DLD1 (cell line): ENCODE measurements around the gene TPT1.

Experiments
- in situ Hi-C: cut with HindIII; loops from 2 replicates; pipeline ENCODE4 v1.10.0; 2017; ENCODE audit warnings: low sequenced_read_pairs

TPT1 gene

DNA sequence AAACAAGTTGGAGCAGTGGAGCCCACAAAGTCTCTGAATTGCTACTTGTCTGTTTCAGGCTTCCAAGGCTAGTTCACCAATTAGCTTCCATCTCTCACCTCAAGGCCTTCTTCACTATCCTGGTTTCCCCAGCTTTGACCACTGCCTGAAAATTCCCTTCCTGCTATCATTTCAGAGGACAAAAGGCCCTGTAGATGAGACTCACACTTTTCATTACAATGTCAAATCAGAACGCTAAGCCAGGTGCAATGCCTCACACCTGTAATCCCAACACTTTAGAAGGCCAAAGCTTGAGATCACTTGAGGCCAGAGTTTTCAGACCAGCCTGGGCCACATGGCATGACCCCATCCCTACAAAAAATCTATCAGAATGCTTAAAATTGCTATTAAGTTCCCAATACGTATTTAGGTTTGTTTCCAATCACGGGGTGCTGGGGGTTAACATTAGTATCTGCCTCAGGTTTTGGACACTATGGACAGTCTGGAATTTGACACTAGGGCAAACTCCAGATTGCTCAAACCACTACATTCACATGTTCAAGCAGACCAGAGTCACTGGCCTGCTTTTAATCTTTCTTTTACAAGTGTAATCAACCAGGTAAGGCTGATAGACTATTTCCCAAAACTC, 5.5 kb downstream of the TPT1 start:
- in situ Hi-C loops = no loop called here

- in situ Hi-C loops = no loop called here
Observed at GRCh38 chr13:45333977-45334922, 6.7 kb downstream of the TPT1 start.

- in situ Hi-C loops = no loop called here
Observed at GRCh38 chr13:45333251-45333976, 7.6 kb downstream of the TPT1 start.

- in situ Hi-C loops = no loop called here
Observed at GRCh38 chr13:45332831-45333219, 8.2 kb downstream of the TPT1 start.

DNA sequence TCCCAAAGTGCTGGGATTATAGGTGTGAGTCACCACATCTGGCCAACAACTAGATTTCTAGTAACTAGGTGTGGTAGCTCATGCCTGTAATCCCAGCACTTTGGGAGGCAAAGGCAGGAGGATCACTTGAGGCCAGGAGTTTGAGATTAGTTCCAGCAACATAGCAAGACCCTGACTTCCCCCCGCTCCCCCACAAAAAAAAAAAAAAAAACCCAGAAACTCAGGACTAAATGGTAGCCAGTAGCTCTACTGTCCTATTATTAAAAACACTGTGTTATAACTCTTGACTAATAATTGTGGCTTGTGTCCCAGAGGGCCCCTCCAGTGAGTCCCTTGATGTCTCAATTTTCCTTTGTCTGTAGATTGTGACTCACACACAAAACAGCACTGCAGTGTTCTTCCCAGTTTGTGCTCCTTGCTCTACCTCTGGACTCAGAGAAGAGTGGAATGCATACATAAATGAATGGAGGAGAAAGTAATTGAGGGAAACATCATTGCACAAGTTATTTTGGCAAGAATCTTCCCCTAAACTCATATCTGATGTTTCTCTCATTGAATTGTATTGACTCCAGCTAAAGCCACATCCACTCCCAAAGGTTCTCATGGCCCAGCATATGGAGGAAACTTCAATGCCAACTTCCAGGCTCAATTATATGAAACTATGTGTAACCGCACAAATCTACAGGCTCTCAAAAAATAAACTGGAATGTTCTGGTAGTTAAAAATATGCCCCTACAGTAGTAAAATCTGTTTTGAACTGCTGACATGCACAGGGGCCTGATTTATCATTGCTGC, 8.8 kb downstream of the TPT1 start:
- in situ Hi-C loops = no loop called here

GRCh38 chr13:45331692-45332035, 9.3 kb downstream of the TPT1 start:
- in situ Hi-C loops = no loop called here

GRCh38 chr13:45331123-45331619, 9.8 kb downstream of the TPT1 start:
- in situ Hi-C loops = no loop called here

GRCh38 chr13:45328661-45329111, 12.3 kb downstream of the TPT1 start:
- in situ Hi-C loops = no loop called here

DNA sequence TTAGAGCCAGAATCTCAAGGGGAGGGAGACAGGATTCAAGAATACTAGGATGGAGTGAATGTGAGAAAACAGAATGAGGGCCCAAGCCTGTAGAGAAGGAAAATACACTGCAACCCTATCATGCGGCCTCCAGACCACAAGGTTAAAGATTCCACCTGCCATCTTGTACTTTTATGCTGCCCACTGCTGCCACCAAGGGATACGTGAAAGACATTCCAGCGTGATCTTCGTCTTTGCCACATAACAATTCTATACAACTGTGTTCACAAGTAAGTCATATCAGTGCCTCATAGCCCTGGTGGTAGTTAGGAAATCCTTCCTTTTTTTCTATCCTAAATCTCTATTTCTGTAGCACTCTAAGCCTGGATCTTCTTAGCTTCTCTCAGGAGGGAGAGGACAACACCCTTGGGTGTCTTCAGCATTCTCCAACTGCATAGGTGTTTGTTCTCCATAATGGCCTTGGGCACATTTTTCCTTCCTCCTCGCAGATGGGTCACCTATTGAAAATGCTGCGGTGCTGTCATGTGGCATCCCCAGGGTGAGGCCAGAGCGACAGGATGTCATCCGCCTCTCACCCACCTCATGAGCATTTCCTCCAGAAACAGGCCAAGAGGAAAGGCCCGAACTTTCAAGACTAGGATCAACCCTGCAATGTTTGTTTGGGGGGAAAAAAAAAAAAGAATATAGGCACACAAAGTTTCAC, 13.6 kb downstream of the TPT1 start:
- in situ Hi-C loops = no loop called here

DNA sequence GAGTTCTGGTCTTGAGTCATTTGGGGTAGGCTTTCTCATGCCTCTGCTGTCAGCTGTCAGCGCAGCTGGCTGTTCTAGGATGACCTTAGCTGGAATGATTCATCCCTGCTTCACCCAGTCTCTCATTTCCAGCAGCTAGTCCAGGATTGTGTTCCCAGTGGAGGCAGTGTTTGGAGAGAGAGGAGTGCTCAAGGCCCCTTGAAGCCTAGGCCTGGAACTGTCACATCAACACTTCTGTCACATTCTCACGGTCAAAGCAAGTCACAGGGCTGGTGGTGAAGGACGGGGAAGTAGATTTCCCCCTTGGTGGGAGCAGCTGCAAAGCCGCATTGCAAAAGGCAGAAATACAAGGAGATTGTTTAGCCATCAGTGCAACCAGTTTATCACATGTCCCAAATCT, 15.2 kb downstream of the TPT1 start:
- in situ Hi-C loops = no loop called here

- in situ Hi-C loops = no loop called here
Observed at GRCh38 chr13:45320876-45321629, 19.9 kb downstream of the TPT1 start.

- in situ Hi-C loops = no loop called here
Observed at GRCh38 chr13:45316996-45317395, 24.0 kb downstream of the TPT1 start.

GRCh38 chr13:45316338-45316737, 24.6 kb downstream of the TPT1 start:
- in situ Hi-C loops = no loop called here

GRCh38 chr13:45315520-45316167, 25.3 kb downstream of the TPT1 start:
- in situ Hi-C loops = no loop called here

- in situ Hi-C loops = no loop called here
Observed at GRCh38 chr13:45314822-45315221, 26.2 kb downstream of the TPT1 start.

DNA sequence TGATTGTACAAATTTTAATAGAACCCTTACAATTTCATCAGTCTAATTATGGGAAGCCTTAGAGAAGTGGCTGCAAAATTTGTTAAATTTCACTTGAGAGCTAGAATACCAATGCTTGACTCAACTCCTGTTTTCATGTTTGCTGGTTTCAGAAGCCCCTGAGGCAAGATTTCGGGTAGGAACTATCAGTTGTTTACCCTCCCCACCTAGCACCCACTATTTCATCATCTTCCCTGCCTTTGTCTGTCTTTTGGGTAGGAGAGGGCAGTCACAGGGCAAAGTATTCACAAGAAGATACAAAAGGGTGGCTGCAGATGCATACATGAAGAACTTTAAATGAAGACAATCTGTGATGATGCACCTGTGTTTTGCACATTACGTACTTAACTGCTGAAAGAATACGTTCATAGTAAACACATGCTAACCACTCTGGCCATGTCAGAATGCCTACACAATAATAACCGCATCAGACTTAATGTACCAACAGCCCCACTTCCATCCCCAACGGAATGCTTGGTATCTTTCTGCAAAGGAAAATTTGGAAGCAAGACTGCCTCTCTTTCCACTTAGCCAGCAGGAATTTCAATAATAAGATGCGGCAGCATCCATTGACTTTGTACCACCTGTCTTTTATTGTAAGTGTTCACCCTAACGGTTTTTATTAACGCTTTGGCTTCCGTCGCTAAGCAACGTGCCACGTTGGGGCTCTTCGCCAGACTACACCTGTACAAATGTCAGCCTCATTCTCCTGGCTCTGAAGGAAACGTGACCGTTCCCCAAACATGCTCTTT, 30.4 kb downstream of the TPT1 start:
- in situ Hi-C loops = no loop called here

GRCh38 chr13:45306966-45307365, 34.0 kb downstream of the TPT1 start:
- in situ Hi-C loops = no loop called here

GRCh38 chr13:45305079-45305478, 35.9 kb downstream of the TPT1 start:
- in situ Hi-C loops = no loop called here
